ENCODE results near the gene RBBP8NL. TPM values are rescaled to one million over a fixed set of nuclear protein-coding genes. Genes with fewer than 3 reads are reported as not detected.

The RBBP8NL gene
- total and polyA plus RNA-seq, 4 donors = not detected

- Histone ChIP-seq H3K27me3 (ENCODE audit: control insufficient read depth, insufficient read depth, low read length) (peaks cover 5% of the 10 kb centered on the region), H3K36me3 (ENCODE audit: control insufficient read depth, insufficient read depth, low read length) (no peaks in the 10 kb centered on the region), H3K4me1 (ENCODE audit: control insufficient read depth, insufficient read depth, low read length) (peaks cover 71% of the 10 kb centered on the region), H3K4me3 (ENCODE audit: low read depth, low read length) (no peak overlapping the region), H3K9me3 (ENCODE audit: control insufficient read depth, insufficient read depth, low read length) (no peaks in the 10 kb centered on the region), H3K27ac (ENCODE audit: low read depth, low read length) (no peak overlapping the region)
- no peak for DNase-seq (ENCODE audit: low read depth in 4 of 6, low spot score in 6 of 6)
- WGBS (ENCODE audit: insufficient coverage) = 63% methylated on average over 18 of the region's 18 CpGs
Measured at GRCh38 chr20:62370807-62371587, 56.3 kb downstream of the RBBP8NL start.

GRCh38 chr20:62370115-62370806, 57.1 kb downstream of the RBBP8NL start:
- no peak overlapping the region for H3K4me3 ChIP-seq (ENCODE audit: low read depth, low read length)
- H3K36me3 ChIP-seq (ENCODE audit: control insufficient read depth, insufficient read depth, low read length) = peaks cover 5% of the 10 kb centered on the region
- no peak overlapping the region for H3K27ac ChIP-seq (ENCODE audit: low read depth, low read length)
- no peak for DNase-seq (ENCODE audit: low read depth in 4 of 6, low spot score in 6 of 6)
- H3K9me3 ChIP-seq (ENCODE audit: control insufficient read depth, insufficient read depth, low read length) = no peaks in the 10 kb centered on the region
- WGBS (ENCODE audit: insufficient coverage) = 63% methylated on average over 19 of the region's 19 CpGs
- peaks cover 71% of the 10 kb centered on the region for H3K4me1 ChIP-seq (ENCODE audit: control insufficient read depth, insufficient read depth, low read length)
- peaks cover 5% of the 10 kb centered on the region for H3K27me3 ChIP-seq (ENCODE audit: control insufficient read depth, insufficient read depth, low read length)

GRCh38 chr20:62369815-62370114, 57.6 kb downstream of the RBBP8NL start:
- H3K27ac ChIP-seq (ENCODE audit: low read depth, low read length) = no peak overlapping the region
- 65% methylated on average over 4 of the region's 4 CpGs for WGBS (ENCODE audit: insufficient coverage)
- H3K36me3 ChIP-seq (ENCODE audit: control insufficient read depth, insufficient read depth, low read length) = peaks cover 10% of the 10 kb centered on the region
- no peak for DNase-seq (ENCODE audit: low read depth in 4 of 6, low spot score in 6 of 6)
- H3K27me3 ChIP-seq (ENCODE audit: control insufficient read depth, insufficient read depth, low read length) = peaks cover 5% of the 10 kb centered on the region
- no peak overlapping the region for H3K4me3 ChIP-seq (ENCODE audit: low read depth, low read length)
- no peaks in the 10 kb centered on the region for H3K9me3 ChIP-seq (ENCODE audit: control insufficient read depth, insufficient read depth, low read length)
- peaks cover 71% of the 10 kb centered on the region for H3K4me1 ChIP-seq (ENCODE audit: control insufficient read depth, insufficient read depth, low read length)

GRCh38 chr20:62368976-62369814, 58.1 kb downstream of the RBBP8NL start:
- Histone ChIP-seq H3K36me3 (ENCODE audit: control insufficient read depth, insufficient read depth, low read length) (peaks cover 16% of the 10 kb centered on the region), H3K27ac (ENCODE audit: low read depth, low read length) (no peak overlapping the region), H3K27me3 (ENCODE audit: control insufficient read depth, insufficient read depth, low read length) (peaks cover 5% of the 10 kb centered on the region), H3K9me3 (ENCODE audit: control insufficient read depth, insufficient read depth, low read length) (no peaks in the 10 kb centered on the region), H3K4me3 (ENCODE audit: low read depth, low read length) (no peak overlapping the region), H3K4me1 (ENCODE audit: control insufficient read depth, insufficient read depth, low read length) (peaks cover 71% of the 10 kb centered on the region)
- 4% methylated on average over 13 of the region's 28 CpGs for WGBS (ENCODE audit: insufficient coverage)
- DNase-seq (ENCODE audit: low read depth in 4 of 6, low spot score in 6 of 6) = peak in 2 of 6 donors; percentile 69 to 71

- peaks cover 5% of the 10 kb centered on the region for H3K27me3 ChIP-seq (ENCODE audit: control insufficient read depth, insufficient read depth, low read length)
- 3% methylated on average over 8 of the region's 15 CpGs for whole genome bisulfite sequencing (ENCODE audit: insufficient coverage)
- peak in 1 of 6 donors; percentile 64 for DNase-seq (ENCODE audit: low read depth in 4 of 6, low spot score in 6 of 6)
Measured at GRCh38 chr20:62368392-62368975, 58.9 kb downstream of the RBBP8NL start.

GRCh38 chr20:62367633-62368391, 59.5 kb downstream of the RBBP8NL start:
- Histone ChIP-seq H3K9me3 (ENCODE audit: control insufficient read depth, insufficient read depth, low read length) (no peaks in the 10 kb centered on the region), H3K36me3 (ENCODE audit: control insufficient read depth, insufficient read depth, low read length) (peaks cover 26% of the 10 kb centered on the region), H3K4me1 (ENCODE audit: control insufficient read depth, insufficient read depth, low read length) (peaks cover 80% of the 10 kb centered on the region), H3K27me3 (ENCODE audit: control insufficient read depth, insufficient read depth, low read length) (peaks cover 5% of the 10 kb centered on the region), H3K27ac (ENCODE audit: low read depth, low read length) (peak overlapping the region; percentile 57), H3K4me3 (ENCODE audit: low read depth, low read length) (peak overlapping the region; percentile 1)
- WGBS (ENCODE audit: insufficient coverage) = 3% methylated on average over 37 of the region's 37 CpGs
- DNase-seq (ENCODE audit: low read depth in 4 of 6, low spot score in 6 of 6) = peak in 2 of 6 donors; percentile 48 to 76

More at GRCh38 chr20:62368392-62368975, 58.9 kb downstream of the RBBP8NL start:
- Histone ChIP-seq H3K4me1 (ENCODE audit: control insufficient read depth, insufficient read depth, low read length) (peaks cover 73% of the 10 kb centered on the region), H3K4me3 (ENCODE audit: low read depth, low read length) (no peak overlapping the region), H3K36me3 (ENCODE audit: control insufficient read depth, insufficient read depth, low read length) (peaks cover 20% of the 10 kb centered on the region), H3K9me3 (ENCODE audit: control insufficient read depth, insufficient read depth, low read length) (no peaks in the 10 kb centered on the region), H3K27ac (ENCODE audit: low read depth, low read length) (peak overlapping the region; percentile 57)

GRCh38 chr20:62367136-62367632, 60.2 kb downstream of the RBBP8NL start, which contains the start of gene LAMA5:
TSS of gene LAMA5 (minus strand) at chr20:62367312. CDS start at chr20:62367245, 67 bp downstream.
- Histone ChIP-seq H3K4me3 (ENCODE audit: low read depth, low read length) (peak within 1 kb of the TSS; percentile 46), H3K27me3 (ENCODE audit: control insufficient read depth, insufficient read depth, low read length) (peaks cover 5% of the 10 kb centered on the region), H3K36me3 (ENCODE audit: control insufficient read depth, insufficient read depth, low read length) (peaks cover 30% of the 10 kb centered on the region), H3K9me3 (ENCODE audit: control insufficient read depth, insufficient read depth, low read length) (no peaks in the 10 kb centered on the region), H3K27ac (ENCODE audit: low read depth, low read length) (peak within 1 kb of the TSS; percentile 57), H3K4me1 (ENCODE audit: control insufficient read depth, insufficient read depth, low read length) (peaks cover 86% of the 10 kb centered on the region)
- peak in 2 of 6 donors; percentile 64 to 74 for DNase-seq (ENCODE audit: low read depth in 4 of 6, low spot score in 6 of 6)
- WGBS (ENCODE audit: insufficient coverage) = under 1% methylated on average over 49 of the region's 70 CpGs

GRCh38 chr20:62366370-62367135, 60.8 kb downstream of the RBBP8NL start:
- no peak for DNase-seq (ENCODE audit: low read depth in 4 of 6, low spot score in 6 of 6)
- Histone ChIP-seq H3K27ac (ENCODE audit: low read depth, low read length) (no peak overlapping the region), H3K36me3 (ENCODE audit: control insufficient read depth, insufficient read depth, low read length) (peaks cover 37% of the 10 kb centered on the region), H3K27me3 (ENCODE audit: control insufficient read depth, insufficient read depth, low read length) (peaks cover 5% of the 10 kb centered on the region), H3K9me3 (ENCODE audit: control insufficient read depth, insufficient read depth, low read length) (no peaks in the 10 kb centered on the region), H3K4me1 (ENCODE audit: control insufficient read depth, insufficient read depth, low read length) (peaks cover 93% of the 10 kb centered on the region), H3K4me3 (ENCODE audit: low read depth, low read length) (peak overlapping the region; percentile 46)
- WGBS (ENCODE audit: insufficient coverage) = under 1% methylated on average over 72 of the region's 72 CpGs
